Measurements from ENCODE around the gene PRPF31.

PRPF31 gene

DNA sequence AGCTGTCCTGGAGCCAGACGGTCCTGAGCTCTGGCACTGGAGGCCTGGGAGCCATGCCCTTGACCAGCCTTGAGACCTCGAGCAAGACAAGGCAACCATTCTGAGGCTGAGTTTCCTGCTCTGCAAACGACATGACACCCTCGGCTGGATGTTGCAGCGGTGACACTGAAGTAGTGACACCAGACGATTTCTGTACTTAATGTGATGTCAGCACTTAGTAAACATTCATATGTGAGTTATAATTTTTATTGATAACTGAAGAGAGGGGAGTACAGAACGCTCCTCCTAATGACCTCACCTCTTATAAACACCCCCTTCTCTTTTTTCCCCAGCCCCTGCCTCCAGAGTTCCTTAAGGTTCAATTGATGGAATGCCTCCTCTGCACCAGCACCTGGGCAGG, 7.1 kb upstream of the PRPF31 start:
- DNase-seq, result no peak

DNA sequence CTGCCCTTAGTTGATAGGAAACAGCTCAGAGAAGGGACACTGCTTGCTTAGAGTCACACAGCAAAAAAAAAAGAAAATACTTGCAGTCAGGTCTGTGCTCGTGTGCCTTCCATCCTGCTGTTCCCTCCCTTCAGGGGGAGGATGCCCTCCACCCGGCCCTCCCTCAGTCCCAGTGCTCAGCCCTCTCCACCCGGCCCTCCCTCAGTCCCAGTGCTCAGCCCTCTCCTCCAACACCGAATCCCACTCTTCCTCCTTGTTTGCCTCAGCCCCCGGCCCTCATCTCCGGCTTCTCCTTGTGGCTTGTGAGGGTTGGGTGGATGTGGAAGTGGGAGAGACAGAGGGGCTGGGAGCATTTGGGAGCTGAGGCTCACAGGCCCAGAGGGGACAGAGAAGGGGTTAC, 5.9 kb upstream of the PRPF31 start:
- DNase-seq, result no peak

GRCh38 chr19:54114340-54115108, 1.0 kb upstream of the PRPF31 start:
- peak in 5 of 6 experiments; percentile 23 to 47 (median 27) for DNase-seq

DNA sequence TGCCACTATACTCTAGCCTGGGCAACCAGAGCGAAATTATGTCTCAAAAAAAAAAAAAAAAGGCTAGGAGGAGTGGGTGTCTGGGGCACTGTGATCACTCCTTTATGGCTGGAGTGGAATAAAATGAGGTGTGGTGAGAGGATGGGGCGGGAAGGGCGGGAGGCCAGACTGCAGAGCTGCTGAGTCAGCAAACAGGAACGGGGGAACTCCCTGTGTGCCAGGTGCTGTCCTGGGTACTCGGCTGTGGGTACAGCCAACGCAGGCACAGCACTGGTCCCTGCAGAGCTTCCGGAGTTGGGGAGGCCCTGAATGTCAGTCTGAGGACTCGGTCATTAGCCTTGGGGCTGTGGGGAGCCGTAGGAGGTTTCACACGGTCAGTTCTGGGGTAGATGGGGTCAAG, 5.7 kb downstream of the PRPF31 start:
- DNase-seq, result no peak

GRCh38 chr19:54123682-54124081, 8.1 kb downstream of the PRPF31 start:
- no peak for DNase-seq

- no peak for DNase-seq
These were observed 8.8 kb downstream of the PRPF31 start for GRCh38 chr19:54124393-54124792.

- DNase-seq, result no peak
These were observed 10.2 kb downstream of the PRPF31 start for GRCh38 chr19:54125713-54126112.

- DNase-seq, result no peak
These were observed 12.3 kb downstream of the PRPF31 start for GRCh38 chr19:54127688-54128440.

GRCh38 chr19:54128441-54128725, 12.8 kb downstream of the PRPF31 start:
- DNase-seq, result no peak

DNA sequence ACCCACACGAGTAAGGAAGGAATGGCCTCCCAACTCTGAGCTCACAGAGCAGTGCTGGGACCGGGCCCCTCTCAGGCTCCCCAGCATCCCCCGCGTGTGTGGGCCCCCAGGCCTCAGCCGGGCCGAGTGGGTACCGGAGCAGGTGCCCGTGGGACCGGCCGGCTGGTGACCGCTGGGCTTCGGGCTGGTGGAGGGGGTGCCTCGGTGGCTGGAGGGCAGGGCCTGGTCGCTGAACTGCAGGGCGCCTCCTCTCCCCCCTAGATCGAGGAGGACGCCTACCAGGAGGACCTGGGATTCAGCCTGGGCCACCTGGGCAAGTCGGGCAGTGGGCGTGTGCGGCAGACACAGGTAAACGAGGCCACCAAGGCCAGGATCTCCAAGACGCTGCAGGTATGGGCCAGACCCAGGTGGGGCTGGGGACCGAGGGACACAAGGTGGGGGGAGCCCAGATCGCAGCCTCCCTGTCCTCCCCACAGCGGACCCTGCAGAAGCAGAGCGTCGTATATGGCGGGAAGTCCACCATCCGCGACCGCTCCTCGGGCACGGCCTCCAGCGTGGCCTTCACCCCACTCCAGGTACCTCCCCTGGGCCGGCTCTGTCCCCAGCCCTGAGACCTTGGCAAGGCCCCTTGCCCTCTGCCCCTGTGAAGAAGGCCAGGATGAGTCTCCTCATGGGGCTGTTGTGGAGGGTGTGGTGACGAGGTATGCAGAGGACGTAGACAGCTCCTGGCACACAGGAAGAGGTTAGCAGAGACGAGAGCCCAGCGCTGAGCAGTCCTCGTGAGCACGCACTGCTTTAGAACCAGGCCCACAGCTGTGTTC, 13.5 kb downstream of the PRPF31 start:
- no peak for DNase-seq

DNA sequence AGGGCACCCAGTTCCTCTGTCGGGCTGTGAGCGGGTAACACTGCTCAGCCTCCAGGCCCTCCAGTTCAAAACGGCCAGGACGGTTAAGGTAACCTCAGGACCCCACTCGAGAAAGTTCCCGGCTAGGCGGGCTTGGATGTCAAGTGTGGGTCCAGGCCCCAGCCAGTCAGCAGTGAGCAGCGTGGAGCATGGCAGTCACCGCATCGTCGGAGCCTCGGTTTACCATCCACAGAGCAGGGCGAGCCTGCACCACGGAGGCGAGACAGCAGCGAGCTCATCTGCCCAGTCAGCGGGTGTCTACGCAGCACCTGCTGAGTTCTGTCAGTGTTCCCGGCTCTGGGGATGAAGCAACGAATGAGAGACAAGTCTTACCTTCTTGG, 14.1 kb downstream of the PRPF31 start:
- DNase-seq, result no peak

DNA sequence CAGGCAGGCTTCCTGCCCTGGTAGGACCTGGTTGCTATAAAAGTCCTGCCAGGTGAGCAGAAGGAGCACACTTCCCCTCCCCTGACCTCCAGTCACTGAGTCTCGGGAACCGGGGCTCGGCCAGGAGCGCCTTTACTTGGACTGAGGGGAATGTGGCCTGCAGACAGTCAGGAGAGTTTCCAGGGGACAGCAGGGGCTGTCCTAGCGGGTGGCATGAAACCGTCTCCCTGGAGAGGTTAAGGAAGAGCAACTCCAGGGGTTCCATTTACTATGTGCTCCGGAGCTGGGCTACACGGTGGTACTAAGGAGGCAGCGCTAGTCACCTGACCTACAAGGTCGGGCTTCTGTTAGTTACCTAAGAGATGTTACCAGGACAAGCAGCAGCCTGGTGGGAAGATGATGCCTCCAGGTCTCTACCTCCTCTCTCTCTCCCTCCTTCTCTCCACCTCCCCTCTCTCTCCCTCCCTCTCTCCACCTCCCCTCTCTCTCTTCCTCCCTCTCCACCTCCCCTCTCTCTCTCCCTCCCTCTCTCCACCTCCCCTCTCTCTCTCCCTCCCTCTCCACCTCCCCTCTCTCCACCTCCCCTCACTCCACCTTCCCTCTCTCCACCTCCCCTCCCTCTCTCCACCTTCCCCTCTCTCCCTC, 17.9 kb downstream of the PRPF31 start:
- DNase-seq, result peak in 2 of 6 experiments; percentile 34 to 63

GRCh38 chr19:54133957-54134590, 18.5 kb downstream of the PRPF31 start:
- no peak for DNase-seq

- no peak for DNase-seq
These were observed 20.7 kb downstream of the PRPF31 start for GRCh38 chr19:54136086-54136863.

GRCh38 chr19:54136864-54137698, 21.5 kb downstream of the PRPF31 start:
- DNase-seq, result peak; percentile 97 to 100 (median 100)

- DNase-seq, result peak in 3 of 6 experiments; percentile 14 to 52 (median 48)
These were observed 22.3 kb downstream of the PRPF31 start, which contains the start of gene CNOT3 for GRCh38 chr19:54137699-54138488. Gene CNOT3 (plus strand): TSS chr19:54137762. CDS start chr19:54142979, 5,217 bp downstream.

DNA sequence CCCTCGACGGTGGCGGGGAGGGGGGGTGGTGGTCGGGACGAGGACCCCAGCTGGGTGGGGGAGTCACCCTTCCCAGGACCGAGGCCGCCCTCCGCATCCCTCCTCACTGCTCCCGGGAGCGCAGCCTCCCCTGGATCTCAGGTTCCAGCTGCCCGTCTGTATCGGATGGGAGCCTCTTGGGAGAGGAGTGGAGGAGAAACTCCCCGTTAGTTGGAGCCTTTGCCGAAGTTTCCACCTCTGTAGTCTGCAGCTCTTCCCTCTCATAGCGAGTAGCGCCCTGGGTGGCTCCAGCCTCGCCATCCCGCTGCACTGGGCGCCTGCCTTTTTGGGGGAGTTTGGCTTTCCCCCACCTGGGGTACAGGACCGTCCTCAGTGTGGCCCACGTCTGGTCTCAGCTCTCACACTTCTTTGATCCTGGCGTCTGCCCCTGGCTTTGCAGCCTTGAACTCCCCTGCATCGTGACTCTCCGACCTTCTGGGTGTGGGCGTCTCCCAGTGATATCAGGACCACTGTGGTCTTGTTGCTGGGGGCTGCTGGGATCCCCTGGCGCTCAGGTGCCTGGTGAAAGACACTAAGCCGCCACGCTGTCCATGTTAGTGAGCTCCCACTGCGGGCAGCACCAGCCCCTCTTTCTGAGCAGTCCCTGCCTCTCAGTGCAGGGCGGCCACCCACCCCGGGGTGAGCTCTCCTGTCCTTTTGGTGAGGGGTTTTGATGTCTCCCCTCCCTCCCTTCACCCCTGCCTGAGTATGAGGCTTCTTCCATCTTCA, 23.1 kb downstream of the PRPF31 start:
- DNase-seq, result peak in 1 of 6 experiments; percentile 12

- no peak for DNase-seq
These were observed 25.8 kb downstream of the PRPF31 start for GRCh38 chr19:54141356-54141755.

DNA sequence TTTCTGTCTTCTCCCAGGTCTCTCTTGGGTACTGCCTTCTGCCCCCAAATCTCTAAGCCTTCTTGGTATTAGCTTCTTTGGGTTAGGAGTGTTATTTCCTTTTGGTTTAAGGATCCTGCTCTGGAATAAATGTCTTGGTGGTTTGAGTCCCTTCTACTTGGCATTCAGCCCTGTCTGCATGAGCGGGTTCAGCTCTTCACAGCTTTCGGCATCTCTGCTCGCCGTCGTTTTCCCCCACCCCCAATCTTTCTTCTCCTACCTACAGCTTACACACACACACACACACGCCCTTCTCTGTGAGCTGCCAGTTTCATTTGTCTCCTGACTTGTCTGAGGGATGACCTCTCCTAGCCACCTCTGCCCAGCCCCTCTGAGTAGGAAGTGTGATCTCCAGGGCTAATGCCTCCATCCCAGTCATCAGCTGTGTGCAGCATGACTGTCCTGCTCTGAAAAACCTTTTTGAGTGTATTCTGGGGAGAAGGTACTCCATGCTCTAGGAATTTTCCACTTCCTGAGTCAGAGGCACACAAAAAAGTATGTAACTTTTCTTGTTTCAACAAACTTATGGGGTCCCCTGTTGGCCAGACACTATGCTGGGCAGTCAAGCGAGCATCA, 26.7 kb downstream of the PRPF31 start:
- no peak for DNase-seq

Data from stimulated activated naive CD4-positive, alpha-beta T cell (primary cell).